B cell (primary cell): ENCODE results near the gene PRSS36. TPM values are rescaled to one million over a fixed set of nuclear protein-coding genes. Genes with fewer than 3 reads are reported as not detected.

Source experiments
- ATAC-seq: fragments of 200-7000 bp; cut with Tn5 transposase; one replicate; pipeline ENCODE4 v1.10.0; 2021; ENCODE audit warnings: low read depth, mild to moderate bottlenecking, moderate number of reproducible peaks, moderate library complexity
- CTCF ChIA-PET: fragments of 350-600 bp; sonication (Branson Sonifier 250); formaldehyde crosslinking; loops from one replicate; lab custom pipeline; 2021; ENCODE audit warnings: antibody characterized with exemption, inconsistent platforms; lab: Charles Lee
- POLR2A ChIA-PET: fragments of 350-600 bp; sonication (Branson Sonifier 250); formaldehyde crosslinking; loops from one replicate; lab custom pipeline; 2021; ENCODE audit warnings: antibody characterized with exemption; lab: Charles Lee
- DNase-seq: peaks from one replicate; pipeline ENCODE4 v3.0.0; 2013
- H2AFZ ChIP-seq: 2 replicates; pipeline ENCODE4 v1.6.1; 2012; ENCODE audit warnings: mild to moderate bottlenecking, low read depth, low read length; ENCODE audit not compliant: insufficient read depth, poor library complexity, severe bottlenecking
- H3K27ac ChIP-seq, 2 donors: 1 replicate in 1 of 2; 2 replicates in 1 of 2; pipeline ENCODE4 v1.5.1; 2012 to 2013; ENCODE audit warnings: low read length in 2 of 2, mild to moderate bottlenecking in 2 of 2, moderate library complexity in 1 of 2
- H3K27me3 ChIP-seq, 4 experiments: fragments of 200-600 bp in 1 of 4; sonication (generic) in 1 of 4; replicated peaks in 1 of 4; 1 replicate in 2 of 4; 2 replicates in 2 of 4; pipeline versions ENCODE4 v1.6.1 to v1.7.0; 2013 to 2016; ENCODE audit warnings: low read length in 3 of 4, mild to moderate bottlenecking in 2 of 4, mixed read lengths in 1 of 4, moderate library complexity in 1 of 4; ENCODE audit not compliant: insufficient read depth in 4 of 4, control insufficient read depth in 3 of 4; ENCODE audit errors: control extremely low read depth in 1 of 4
- H3K36me3 ChIP-seq, 2 experiments: replicated peaks in 1 of 2; 1 replicate in 1 of 2; 2 replicates in 1 of 2; pipeline versions ENCODE4 v1.6.1 to v1.7.1; 2013; ENCODE audit warnings: low read length in 1 of 2; ENCODE audit not compliant: insufficient read depth in 2 of 2, control insufficient read depth in 1 of 2; ENCODE audit errors: control extremely low read depth in 1 of 2, extremely low read depth in 1 of 2
- H3K4me1 ChIP-seq, 2 donors: fragments of 200-600 bp in 1 of 2; sonication (generic) in 1 of 2; 1 replicate in 1 of 2; 2 replicates in 1 of 2; pipeline versions ENCODE4 v1.5.1 to v1.6.1; 2013 to 2017; ENCODE audit warnings: low read length in 2 of 2; ENCODE audit not compliant: control insufficient read depth in 2 of 2, insufficient read depth in 2 of 2
- H3K4me2 ChIP-seq: replicated peaks from 2 replicates; pipeline ENCODE3; 2012; ENCODE audit warnings: mild to moderate bottlenecking, low read depth, low read length; ENCODE audit not compliant: poor library complexity, severe bottlenecking
- H3K4me3 ChIP-seq, 5 experiments: fragments of 200-600 bp in 1 of 5; sonication (generic) in 1 of 5; 1 replicate in 3 of 5; 2 replicates in 2 of 5; pipeline versions ENCODE4 v1.5.1 to v1.7.0; 2011 to 2016; ENCODE audit warnings: low read length in 4 of 5, mild to moderate bottlenecking in 4 of 5, low read depth in 2 of 5, control low read depth in 1 of 5, moderate library complexity in 1 of 5; ENCODE audit not compliant: insufficient read depth in 1 of 5; ENCODE audit errors: control extremely low read depth in 1 of 5, extremely low read depth in 1 of 5
- H3K79me2 ChIP-seq: fragments of 200-600 bp; sonication (generic); one replicate; pipeline ENCODE4 v1.6.0; 2016; ENCODE audit warnings: low read length; ENCODE audit not compliant: control insufficient read depth, insufficient read depth
- H3K9ac ChIP-seq: fragments of 200-600 bp; sonication (generic); 2 replicates; pipeline ENCODE4 v1.6.1; 2017; ENCODE audit warnings: mild to moderate bottlenecking, low read length, moderate library complexity
- H3K9me3 ChIP-seq, 3 donors: one replicate each; pipeline versions ENCODE4 v1.6.1 to v1.7.1; 2013; ENCODE audit warnings: low read length in 2 of 3; ENCODE audit not compliant: control insufficient read depth in 2 of 3, insufficient read depth in 1 of 3; ENCODE audit errors: control extremely low read depth in 1 of 3
- H4K20me1 ChIP-seq: 2 replicates; pipeline ENCODE4 v1.6.0; 2012; ENCODE audit warnings: mild to moderate bottlenecking, low read length; ENCODE audit not compliant: insufficient read depth, control insufficient read depth, poor library complexity, severe bottlenecking
- H3K27ac Mint-ChIP-seq: one replicate; pipeline ENCODE4 v1.8.0; 2021; ENCODE audit warnings: mixed read lengths
- H3K27me3 Mint-ChIP-seq: one replicate; pipeline ENCODE4 v1.8.0; 2021; ENCODE audit warnings: mixed read lengths
- H3K4me1 Mint-ChIP-seq: one replicate; pipeline ENCODE4 v1.8.0; 2021; ENCODE audit warnings: mixed read lengths
- H3K4me3 Mint-ChIP-seq: one replicate; pipeline ENCODE4 v1.8.0; 2021; ENCODE audit warnings: mixed read lengths
- H3K9me3 Mint-ChIP-seq: one replicate; pipeline ENCODE4 v1.8.0; 2022; ENCODE audit warnings: mixed read lengths; ENCODE audit not compliant: insufficient read depth
- CTCF ChIP-seq: fragments of 200-600 bp; IDR thresholded peaks from one replicate; pipeline ENCODE4 v1.8.0; 2022; ENCODE audit warnings: antibody characterized with exemption, mild to moderate bottlenecking
- EZH2 ChIP-seq: IDR thresholded peaks from 2 replicates; pipeline ENCODE4 v1.6.1; 2012; ENCODE audit warnings: borderline replicate concordance, low read depth, mild to moderate bottlenecking, moderate library complexity, low read length; ENCODE audit not compliant: insufficient read depth, poor library complexity, severe bottlenecking
- WGBS: methylation state at CpG from one replicate; pipeline ENCODE4 v1.1.5; 2013; ENCODE audit warnings: missing lambda C conversion rate; ENCODE audit not compliant: insufficient coverage; 5-methylcytosine and 5-hydroxymethylcytosine counted together
- intact Hi-C: fragments of 100-400 bp; cut with micrococcal nuclease; formaldehyde crosslinking; loops from one replicate; pipeline ENCODE4 v1.10.0; 2022
- polyA plus RNA-seq: library from polyadenylated mRNA; depleted of rRNA; stranded (reverse); fragments of >200 nt; gene quantifications from 2 replicates; pipeline ENCODE4 v1.2.3, GENCODE V29; 2012
- total RNA-seq, 2 donors: library from RNA; stranded (reverse); fragments of 120-200 nt in 1 of 2; gene quantifications; 1 replicate in 1 of 2; 2 replicates in 1 of 2; pipeline versions ENCODE4 v1.2.3 to v1.2.4, GENCODE V29; 2013 to 2022

Gene PRSS36
- total and polyA plus RNA-seq, 2 donors (not counting 1 experiment from before 2014, with no cell fraction given): 1.0 to 1.6 TPM

DNA sequence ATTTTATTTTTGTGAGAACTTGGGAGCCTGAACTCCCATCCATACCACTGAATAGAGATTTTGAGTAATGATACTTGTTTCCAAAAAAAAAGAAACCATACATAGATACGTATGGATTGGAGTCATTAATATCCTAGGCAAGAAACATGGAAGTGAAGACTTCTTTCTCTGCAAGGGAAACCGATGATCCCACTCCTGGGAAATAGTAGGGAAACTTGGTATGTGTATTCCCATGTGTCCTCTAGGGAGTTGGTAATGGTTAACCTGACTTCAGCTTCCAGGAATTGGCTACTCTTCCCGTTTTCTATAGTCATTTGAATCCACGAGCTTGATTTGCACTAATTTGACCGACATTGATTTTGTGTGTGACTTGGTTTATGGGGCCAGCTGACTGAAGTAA lies 35.5 kb upstream of the PRSS36 start:
- Histone ChIP-seq H3K27ac (no peak overlapping the region), H3K36me3 (peaks cover 13 to 81% of the 10 kb centered on the region in 2 experiments), H3K4me1 (peaks cover 18 to 32% of the 10 kb centered on the region in 2 donors), H3K4me3 (no peak overlapping the region), H3K27me3 (no peaks in the 10 kb centered on the region), H3K9ac (no peak overlapping the region), H3K4me2 (no peak overlapping the region), H4K20me1 (peaks cover 98% of the 10 kb centered on the region), H3K9me3 (no peaks in the 10 kb centered on the region), H3K79me2 (peaks cover 83% of the 10 kb centered on the region), H2AFZ (no peak overlapping the region)
- 80% methylated on average over 3 of the region's 5 CpGs for WGBS
- POLR2A ChIA-PET: interaction anchor here (0.6 kb wide), 1 partner anchor 219 kb away, joined by 8 read pairs; no protein-coding TSS in a partner anchor
- Mint-ChIP-seq H3K4me1 (peaks cover 56% of the 10 kb centered on the region), H3K9me3 (no peaks in the 10 kb centered on the region), H3K27ac (no peak overlapping the region), H3K27me3 (no peaks in the 10 kb centered on the region), H3K4me3 (no peak overlapping the region)
- CTCF ChIA-PET: no interaction called here
- TF ChIP-seq EZH2 (no peak), CTCF (no peak)
- DNase-seq: no peak
- ATAC-seq: no peak
- intact Hi-C loops: loop anchor here (10.0 kb wide), 2 partner anchors 81 to 689 kb away; partner anchors contain the start of genes BCKDK and ZNF267

- H3K4me1 ChIP-seq: peaks cover 18 to 32% of the 10 kb centered on the region in 2 donors
- DNase-seq (no peak), ATAC-seq (no peak)
- TF ChIP-seq CTCF: no peak
- TF ChIP-seq EZH2: no peak
- Mint-ChIP-seq H3K4me1 (peaks cover 57% of the 10 kb centered on the region), H3K4me3 (no peak overlapping the region), H3K9me3 (no peaks in the 10 kb centered on the region), H3K27ac (no peak overlapping the region), H3K27me3 (no peaks in the 10 kb centered on the region)
- no peak overlapping the region for H3K4me2 ChIP-seq
- H2AFZ ChIP-seq: no peak overlapping the region
- intact Hi-C loops: loop anchor here (10.0 kb wide), 2 partner anchors 80 to 690 kb away; partner anchors contain the start of genes BCKDK and ZNF267
- H3K27ac ChIP-seq: no peak overlapping the region
- H3K79me2 ChIP-seq: peaks cover 84% of the 10 kb centered on the region
- peaks cover 13 to 76% of the 10 kb centered on the region in 2 experiments for H3K36me3 ChIP-seq
- H3K9ac ChIP-seq: no peak overlapping the region
- WGBS: 98% methylated on average over 14 of the region's 14 CpGs
- peaks cover 93% of the 10 kb centered on the region for H4K20me1 ChIP-seq
- H3K9me3 ChIP-seq: no peaks in the 10 kb centered on the region
- CTCF ChIA-PET: no interaction called here
- no peaks in the 10 kb centered on the region for H3K27me3 ChIP-seq
- POLR2A ChIA-PET: interaction anchor here (1.0 to 1.1 kb wide), 2 partner anchors 16 to 18 kb away, joined by 3 to 7 read pairs; partner anchors contain the start of gene PYCARD
- H3K4me3 ChIP-seq: no peak overlapping the region
Observed at GRCh38 chr16:31184888-31185287, 35.0 kb upstream of the PRSS36 start.
